ENCODE data around the gene GRXCR1. TPM values are rescaled to one million over a fixed set of nuclear protein-coding genes. Genes with fewer than 3 reads are reported as not detected.

GRXCR1 gene
- total RNA-seq, 1 experiment from 2014 or later = not detected

DNA sequence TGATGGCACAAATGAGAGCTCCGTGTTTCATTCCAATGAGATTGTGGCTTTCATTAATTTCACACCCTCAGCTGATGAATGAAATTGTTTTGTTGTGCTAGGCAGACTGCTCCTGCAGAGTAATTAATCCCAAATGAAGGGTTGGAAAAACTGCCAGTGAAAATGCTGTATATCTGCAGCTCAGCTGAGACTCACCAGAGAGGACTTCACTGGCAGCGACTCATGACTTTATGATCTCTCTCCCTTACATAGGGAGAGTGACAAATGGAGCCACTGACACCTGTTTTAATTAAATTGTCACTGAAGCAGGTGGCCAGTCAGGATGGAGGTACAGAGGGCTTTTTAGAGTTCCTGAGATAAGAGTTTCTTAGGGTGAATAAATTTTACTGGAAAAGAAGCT is 24.8 kb downstream of the GRXCR1 start:
- Mint-ChIP-seq H3K27me3 (ENCODE audit: low read depth) (no peaks in the 10 kb centered on the region), H3K27ac (no peak overlapping the region), H3K36me3 (ENCODE audit: insufficient read depth in 1 of 3, low read depth in 3 of 3) (no peaks in the 10 kb centered on the region; a peak in 1 of 7 replicates), H3K4me3 (no peak overlapping the region), H3K9me3 (no peaks in the 10 kb centered on the region), H3K4me1 (peaks cover 0 to 2% of the 10 kb centered on the region in 2 experiments; a peak in 1 of 4 replicates)
- Histone ChIP-seq H3K56ac (ENCODE audit: insufficient read length, low read depth, low read length) (no peak overlapping the region), H3K23me2 (ENCODE audit: insufficient read length, low read depth, low read length, poor library complexity, severe bottlenecking) (no peaks in the 10 kb centered on the region), H2AFZ (ENCODE audit: low read length) (no peak overlapping the region), H3K9ac (ENCODE audit: extremely low read depth, insufficient read length, low read length) (no peak overlapping the region), H3K4ac (ENCODE audit: low read depth, low read length) (no peak overlapping the region), H3K27me3 (ENCODE audit: insufficient read depth, low read length) (no peaks in the 10 kb centered on the region), H4K91ac (ENCODE audit: insufficient read length, low read depth, low read length) (no peak overlapping the region), H3K79me2 (ENCODE audit: insufficient read depth, low read length) (no peaks in the 10 kb centered on the region), H3K4me1 (ENCODE audit: insufficient read depth, low read length) (no peaks in the 10 kb centered on the region; the same call in 1 of the 2 replicates), H4K8ac (replicated peaks; ENCODE audit: insufficient read length, low read depth, low read length) (no peak overlapping the region), H2BK20ac (ENCODE audit: low read depth, low read length, poor library complexity, severe bottlenecking) (no peak overlapping the region), H4K20me1 (ENCODE audit: control insufficient read depth, insufficient read depth, insufficient read length) (no peaks in the 10 kb centered on the region), H2BK15ac (ENCODE audit: low read depth, low read length) (no peak overlapping the region), H2BK5ac (ENCODE audit: insufficient read length, low read length) (no peak overlapping the region), H2AK5ac (ENCODE audit: insufficient read length, low read length) (no peak overlapping the region), H3K9me3 (ENCODE audit: control insufficient read depth, low read depth, low read length) (no peaks in the 10 kb centered on the region), H3K14ac (ENCODE audit: insufficient read depth, low read length) (no peak overlapping the region), H3K4me2 (ENCODE audit: insufficient read depth, insufficient read length, low read length) (no peak overlapping the region), H3K18ac (ENCODE audit: insufficient read length, low read depth, low read length) (no peak overlapping the region), H3T11ph (ENCODE audit: low read length) (no peak overlapping the region), H2BK120ac (ENCODE audit: low read depth, low read length, poor library complexity, severe bottlenecking) (no peak overlapping the region), H2BK12ac (ENCODE audit: insufficient read length, low read depth, low read length) (no peak overlapping the region), H3K23ac (ENCODE audit: insufficient read length, low read depth, low read length) (no peak overlapping the region), H4K5ac (ENCODE audit: insufficient read length, low read depth, low read length) (no peak overlapping the region), H3K79me1 (ENCODE audit: insufficient read depth, low read depth, low read length, poor library complexity, severe bottlenecking) (no peaks in the 10 kb centered on the region), H3K27ac (ENCODE audit: insufficient read length, low read depth, low read length) (no peak overlapping the region)
- DNase-seq = no peak
- WGBS (ENCODE audit: extremely low coverage, insufficient read length, low lambda C conversion rate) = no CpG with 5 or more reads among the region's 2 CpGs
- TF ChIP-seq CTCF (conservative IDR thresholded peaks at IDR 0.05) = no peak

Measured in H9 (cell line).